Omental fat pad (tissue), 4 donors: Measurements from ENCODE around the gene SMAD6. TPM values are rescaled to one million over a fixed set of nuclear protein-coding genes. Genes with fewer than 3 reads are reported as not detected.

Experiments
- ATAC-seq: fragments of 150-250 bp; one replicate; pipeline ENCODE4 v1.9.1; 2016; ENCODE audit warnings: mild to moderate bottlenecking, moderate library complexity; ENCODE audit not compliant: low FRiP score
- DNase-seq: peaks from one replicate; pipeline ENCODE4 v3.0.0-alpha.2; 2019; ENCODE audit warnings: low spot score
- CTCF ChIP-seq, 3 donors: fragments of 450-650 bp; IDR thresholded peaks; one replicate each; pipeline ENCODE4 v1.5.1; 2016 to 2017; ENCODE audit warnings: antibody characterized with exemption in 3 of 3, mild to moderate bottlenecking in 3 of 3, moderate library complexity in 2 of 3
- total RNA-seq, 4 donors: library from RNA; depleted of rRNA; stranded (reverse); fragments of >200 nt; gene quantifications; one replicate each; pipeline ENCODE4 v1.1.0, GENCODE V29; 2016

Gene SMAD6
- total RNA-seq, 4 donors from 2014 or later, result 15.6 to 44.9 (median 23.8) TPM

- DNase-seq, result no peak
- no peak for TF ChIP-seq CTCF (IDR thresholded peaks at IDR 0.05)
- no peak for ATAC-seq
Measured at GRCh38 chr15:66723826-66724731, 22.0 kb downstream of the SMAD6 start.

DNA sequence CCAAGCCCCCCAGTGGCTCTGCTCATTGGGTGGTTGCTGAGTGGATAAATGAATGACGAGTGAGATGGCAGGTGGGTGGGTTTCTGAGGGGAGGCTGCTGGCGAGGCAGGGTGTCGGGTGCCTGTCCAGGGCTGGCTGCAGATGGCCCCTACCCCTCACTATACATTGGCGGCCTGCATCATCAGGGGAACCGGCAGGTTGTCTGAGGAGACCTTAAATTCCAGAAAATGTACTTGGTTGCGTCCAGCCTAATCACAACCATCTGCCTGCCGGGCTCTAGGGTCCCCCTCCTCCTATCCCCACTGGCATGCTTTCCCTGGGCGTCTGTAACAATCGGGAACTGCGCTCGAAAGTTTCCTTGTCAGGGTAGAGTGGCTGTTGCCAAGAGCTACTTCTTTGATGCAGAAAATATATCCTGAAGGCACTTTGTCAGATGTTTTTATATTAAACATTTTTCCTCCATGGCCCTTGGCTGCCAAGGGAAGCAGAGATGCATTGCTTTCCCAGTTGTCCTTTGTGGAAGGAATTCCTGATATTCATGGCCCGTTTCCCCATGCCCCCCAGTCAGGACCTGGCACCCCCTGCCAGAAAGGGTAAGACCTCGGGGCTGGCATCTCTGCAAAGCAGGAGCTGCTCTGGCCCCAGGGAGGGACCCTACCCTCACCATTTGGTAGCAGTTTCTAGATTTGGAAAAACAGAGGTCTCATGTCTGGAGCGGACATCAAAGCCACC lies 22.9 kb downstream of the SMAD6 start:
- ATAC-seq, result no peak
- TF ChIP-seq CTCF (IDR thresholded peaks at IDR 0.05), result no peak
- DNase-seq, result no peak

GRCh38 chr15:66725464-66725785 lies 23.4 kb downstream of the SMAD6 start:
- no peak for ATAC-seq

DNA sequence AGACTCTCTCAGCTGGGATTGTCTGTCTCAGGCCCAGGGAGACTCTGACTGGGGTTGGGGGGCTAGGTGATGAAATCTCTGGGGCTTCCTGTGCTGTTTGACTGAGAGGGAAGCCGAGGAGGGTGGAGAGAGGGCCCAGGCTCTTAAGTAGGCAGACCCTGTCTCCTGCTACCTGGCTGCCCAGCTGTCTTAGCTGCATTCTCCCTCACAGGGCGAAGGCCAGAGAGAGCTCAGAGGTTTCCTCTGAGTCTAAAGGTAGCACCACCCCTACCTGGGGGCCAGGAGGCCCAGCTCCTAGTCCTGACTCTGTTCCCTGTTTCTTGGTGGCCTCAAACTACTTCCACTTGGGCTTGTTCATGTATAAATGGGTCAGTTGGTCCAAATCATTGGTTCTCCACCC lies 24.4 kb downstream of the SMAD6 start:
- ATAC-seq (no peak), DNase-seq (no peak)
- no peak for TF ChIP-seq CTCF (IDR thresholded peaks at IDR 0.05)

More at GRCh38 chr15:66725464-66725785, 23.4 kb downstream of the SMAD6 start:
- DNase-seq, result no peak
- no peak for TF ChIP-seq CTCF (IDR thresholded peaks at IDR 0.05)

- DNase-seq, result no peak
- ATAC-seq, result peak; percentile 13
- no peak for TF ChIP-seq CTCF (IDR thresholded peaks at IDR 0.05)
Measured at GRCh38 chr15:66729331-66729951, 27.4 kb downstream of the SMAD6 start.

- TF ChIP-seq CTCF (IDR thresholded peaks at IDR 0.05), result no peak
- ATAC-seq (peak; percentile 16), DNase-seq (no peak)
Measured at GRCh38 chr15:66730168-66731021, 28.4 kb downstream of the SMAD6 start.
